ENCODE data around the gene CCDC180.

GRCh38 chr9:97310896-97311295 is 3.4 kb downstream of the CCDC180 start:
- TF ChIP-seq POLR2A (IDR thresholded peaks at IDR 0.05; ENCODE audit: low read depth, low read length) (no peak), POLR2AphosphoS5 (IDR thresholded peaks at IDR 0.05; ENCODE audit: low read depth, low read length) (no peak), TAF1 (IDR thresholded peaks at IDR 0.05; ENCODE audit: borderline replicate concordance, low read depth, low read length) (no peak)
